ENCODE results near the gene MGAT4B.

MGAT4B gene

GRCh38 chr5:179776411-179776938 lies 30.2 kb downstream of the MGAT4B start:
- Mint-ChIP-seq H3K4me3 (no peak overlapping the region), H3K9me3 (no peaks in the 10 kb centered on the region), H3K4me1 (peaks cover 7% of the 10 kb centered on the region), H3K27me3 (ENCODE audit: low read depth) (no peaks in the 10 kb centered on the region), H3K36me3 (ENCODE audit: low read depth) (peaks cover 64% of the 10 kb centered on the region), H3K27ac (no peak overlapping the region)
- TF ChIP-seq CTCF (IDR thresholded peaks at IDR 0.05; ENCODE audit: unreplicated experiment in 3 of 3), result no peak

- Mint-ChIP-seq H3K27me3 (ENCODE audit: low read depth) (no peaks in the 10 kb centered on the region), H3K36me3 (ENCODE audit: low read depth) (peaks cover 73% of the 10 kb centered on the region), H3K27ac (no peak overlapping the region), H3K9me3 (no peaks in the 10 kb centered on the region), H3K4me3 (no peak overlapping the region), H3K4me1 (no peaks in the 10 kb centered on the region)
- no peak for TF ChIP-seq CTCF (IDR thresholded peaks at IDR 0.05; ENCODE audit: unreplicated experiment in 3 of 3)
Observed at GRCh38 chr5:179774442-179774841, 32.2 kb downstream of the MGAT4B start.

- no peak overlapping the region for H3K27ac Mint-ChIP-seq
- H3K4me3 Mint-ChIP-seq, result no peak overlapping the region
- TF ChIP-seq CTCF (IDR thresholded peaks at IDR 0.05; ENCODE audit: unreplicated experiment in 3 of 3), result no peak
- H3K27me3 Mint-ChIP-seq (ENCODE audit: low read depth), result no peaks in the 10 kb centered on the region
- H3K4me1 Mint-ChIP-seq, result no peaks in the 10 kb centered on the region
- no peaks in the 10 kb centered on the region for H3K9me3 Mint-ChIP-seq
- H3K36me3 Mint-ChIP-seq (ENCODE audit: low read depth), result peaks cover 77% of the 10 kb centered on the region
Observed at GRCh38 chr5:179773686-179774040, 33.0 kb downstream of the MGAT4B start.

- TF ChIP-seq CTCF (IDR thresholded peaks at IDR 0.05; ENCODE audit: unreplicated experiment in 3 of 3), result no peak
- peaks cover 75% of the 10 kb centered on the region for H3K36me3 Mint-ChIP-seq (ENCODE audit: low read depth)
- no peaks in the 10 kb centered on the region for H3K9me3 Mint-ChIP-seq
- no peak overlapping the region for H3K27ac Mint-ChIP-seq
- H3K27me3 Mint-ChIP-seq (ENCODE audit: low read depth), result no peaks in the 10 kb centered on the region
- no peaks in the 10 kb centered on the region for H3K4me1 Mint-ChIP-seq
- H3K4me3 Mint-ChIP-seq, result no peak overlapping the region
Observed at GRCh38 chr5:179772351-179772750, 34.3 kb downstream of the MGAT4B start.

- Mint-ChIP-seq H3K4me3 (no peak overlapping the region), H3K9me3 (no peaks in the 10 kb centered on the region), H3K4me1 (peaks cover 8% of the 10 kb centered on the region), H3K36me3 (ENCODE audit: low read depth) (peaks cover 81% of the 10 kb centered on the region), H3K27me3 (ENCODE audit: low read depth) (no peaks in the 10 kb centered on the region), H3K27ac (no peak overlapping the region)
- no peak for TF ChIP-seq CTCF (IDR thresholded peaks at IDR 0.05; ENCODE audit: unreplicated experiment in 3 of 3)
Observed at GRCh38 chr5:179771311-179771895, 35.3 kb downstream of the MGAT4B start.

GRCh38 chr5:179769796-179770195 lies 36.9 kb downstream of the MGAT4B start:
- peaks cover 83% of the 10 kb centered on the region for H3K36me3 Mint-ChIP-seq (ENCODE audit: low read depth)
- peak overlapping the region in 1 of 3 experiments; percentile 23 for H3K27ac Mint-ChIP-seq
- H3K27me3 Mint-ChIP-seq (ENCODE audit: low read depth), result no peaks in the 10 kb centered on the region
- TF ChIP-seq CTCF (IDR thresholded peaks at IDR 0.05; ENCODE audit: unreplicated experiment in 3 of 3), result no peak
- peaks cover 15% of the 10 kb centered on the region for H3K4me1 Mint-ChIP-seq
- H3K9me3 Mint-ChIP-seq, result no peaks in the 10 kb centered on the region
- no peak overlapping the region for H3K4me3 Mint-ChIP-seq
